SK-N-MC (cell line): ENCODE data around the gene DUSP10.

Experiments used
- EZH2 ChIP-seq: fragments of 200-600 bp; sonication (generic); IDR thresholded peaks from one replicate; pipeline ENCODE4 v1.6.1; 2017; ENCODE audit warnings: antibody characterized with exemption
- FOXP2 ChIP-seq: optimal IDR thresholded peaks from 2 replicates; pipeline ENCODE3; 2011; ENCODE audit warnings: mild to moderate bottlenecking, moderate library complexity; ENCODE audit not compliant: insufficient read depth; ENCODE audit errors: extremely low read length, control extremely low read depth
- POLR2AphosphoS5 ChIP-seq: IDR thresholded peaks from 2 replicates; pipeline ENCODE4 v1.6.1; 2012; ENCODE audit warnings: mild to moderate bottlenecking, low read depth, low read length, borderline replicate concordance

GRCh38 chr1:221708076-221708571 lies 33.8 kb downstream of the DUSP10 start:
- TF ChIP-seq POLR2AphosphoS5 (no peak), EZH2 (no peak), FOXP2 (no peak)
